Mesenchymal stem cell (in vitro differentiated cells and primary cell): ENCODE results near the gene UBE2D2.

ENCODE experiments used
- DNase-seq: peaks from one replicate; pipeline ENCODE4 v3.0.0-alpha.2; 2013
- H2AFZ ChIP-seq: one replicate; pipeline ENCODE4 v1.6.1; 2013; ENCODE audit warnings: low read depth, mild to moderate bottlenecking, control low read depth, inconsistent platforms, low read length, moderate library complexity
- H2AK5ac ChIP-seq: 2 replicates; pipeline ENCODE4 v1.6.1; 2013; ENCODE audit warnings: low read length, moderate library complexity, mild to moderate bottlenecking, inconsistent platforms; ENCODE audit not compliant: severe bottlenecking
- H2BK120ac ChIP-seq: one replicate; pipeline ENCODE4 v1.6.1; 2013; ENCODE audit warnings: low read depth, mild to moderate bottlenecking, inconsistent platforms, low read length, moderate library complexity
- H2BK12ac ChIP-seq, 2 experiments: one replicate each; pipeline ENCODE4 v1.6.1; 2013; ENCODE audit warnings: inconsistent platforms in 2 of 2, low read length in 2 of 2, mild to moderate bottlenecking in 2 of 2, moderate library complexity in 2 of 2, control low read depth in 1 of 2
- H2BK15ac ChIP-seq: one replicate; pipeline ENCODE4 v1.6.1; 2013; ENCODE audit warnings: mild to moderate bottlenecking, low read depth, inconsistent platforms; ENCODE audit not compliant: poor library complexity, severe bottlenecking
- H2BK5ac ChIP-seq: 2 replicates; pipeline ENCODE4 v1.6.1; 2013; ENCODE audit warnings: low read depth, mild to moderate bottlenecking, low read length, control low read depth, inconsistent platforms; ENCODE audit not compliant: poor library complexity, severe bottlenecking
- H3K14ac ChIP-seq, 2 experiments: one replicate each; pipeline ENCODE4 v1.6.1; 2013; ENCODE audit warnings: inconsistent platforms in 2 of 2, low read length in 2 of 2, control low read depth in 1 of 2, mild to moderate bottlenecking in 1 of 2, moderate library complexity in 1 of 2
- H3K18ac ChIP-seq, 2 experiments: one replicate each; pipeline ENCODE4 v1.6.1; 2013; ENCODE audit warnings: inconsistent platforms in 2 of 2, low read length in 2 of 2, control low read depth in 1 of 2, low read depth in 1 of 2, mild to moderate bottlenecking in 1 of 2
- H3K23ac ChIP-seq, 2 experiments: one replicate each; pipeline ENCODE4 v1.6.1; 2013; ENCODE audit warnings: inconsistent platforms in 2 of 2, low read length in 2 of 2, mild to moderate bottlenecking in 2 of 2, moderate library complexity in 2 of 2, control low read depth in 1 of 2
- H3K27ac ChIP-seq: 2 replicates; pipeline ENCODE4 v1.5.1; 2013; ENCODE audit warnings: mild to moderate bottlenecking, moderate library complexity, low read length, control low read depth, inconsistent platforms; ENCODE audit not compliant: poor library complexity, severe bottlenecking
- H3K27me3 ChIP-seq, 2 experiments: 2 replicates each; pipeline versions ENCODE4 v1.6.1 to v1.7.0; 2013; ENCODE audit warnings: low read length in 2 of 2, mild to moderate bottlenecking in 2 of 2, moderate library complexity in 2 of 2, control low read depth in 1 of 2, inconsistent platforms in 1 of 2; ENCODE audit not compliant: control insufficient read depth in 1 of 2, insufficient read depth in 1 of 2
- H3K36me3 ChIP-seq, 2 experiments: 2 replicates each; pipeline versions ENCODE4 v1.6.1 to v1.7.0; 2013; ENCODE audit warnings: low read length in 2 of 2, control low read depth in 1 of 2, inconsistent platforms in 1 of 2, low read depth in 1 of 2, mild to moderate bottlenecking in 1 of 2; ENCODE audit not compliant: insufficient read depth in 2 of 2, control insufficient read depth in 1 of 2
- H3K4ac ChIP-seq, 2 experiments: one replicate each; pipeline ENCODE4 v1.6.1; 2013; ENCODE audit warnings: inconsistent platforms in 2 of 2, low read length in 2 of 2, mild to moderate bottlenecking in 2 of 2, moderate library complexity in 2 of 2, control low read depth in 1 of 2, low read depth in 1 of 2
- H3K4me1 ChIP-seq: 2 replicates; pipeline ENCODE4 v1.6.1; 2013; ENCODE audit warnings: low read depth, low read length, control low read depth; ENCODE audit not compliant: control insufficient read depth, insufficient read depth
- H3K4me2 ChIP-seq: 2 replicates; pipeline ENCODE4 v1.6.1; 2013; ENCODE audit warnings: low read length, mild to moderate bottlenecking, inconsistent platforms; ENCODE audit not compliant: poor library complexity, severe bottlenecking
- H3K4me3 ChIP-seq, 2 experiments: 2 replicates each; pipeline versions ENCODE4 v1.5.1 to v1.7.0; 2013; ENCODE audit warnings: low read length in 2 of 2, mild to moderate bottlenecking in 2 of 2, control low read depth in 1 of 2, low read depth in 1 of 2; ENCODE audit not compliant: insufficient read depth in 1 of 2
- H3K79me1 ChIP-seq: replicated peaks from 2 replicates; pipeline ENCODE4 v1.6.1; 2013; ENCODE audit warnings: mild to moderate bottlenecking, control low read depth, low read length, inconsistent platforms; ENCODE audit not compliant: poor library complexity, severe bottlenecking
- H3K9ac ChIP-seq: 2 replicates; pipeline ENCODE4 v1.7.0; 2013; ENCODE audit warnings: mild to moderate bottlenecking, low read length, moderate library complexity
- H3K9me3 ChIP-seq: 2 replicates; pipeline ENCODE4 v1.7.0; 2013; ENCODE audit warnings: mild to moderate bottlenecking, low read length; ENCODE audit not compliant: control insufficient read depth
- H4K8ac ChIP-seq: one replicate; pipeline ENCODE4 v1.6.1; 2013; ENCODE audit warnings: inconsistent platforms, mild to moderate bottlenecking, low read length, moderate library complexity
- H4K91ac ChIP-seq: one replicate; pipeline ENCODE4 v1.6.1; 2013; ENCODE audit warnings: mild to moderate bottlenecking, low read length, inconsistent platforms
- WGBS: methylation state at CpG from one replicate; pipeline ENCODE4 v1.1.7; 2013; ENCODE audit warnings: mixed read lengths; 5-methylcytosine and 5-hydroxymethylcytosine counted together

UBE2D2 gene

GRCh38 chr5:139551191-139551889 is 9.8 kb upstream of the UBE2D2 start:
- H3K36me3 ChIP-seq: peaks cover 0 to 6% of the 10 kb centered on the region in 2 experiments
- no peak overlapping the region for H2BK120ac ChIP-seq
- no peak overlapping the region for H4K91ac ChIP-seq
- no peak overlapping the region for H4K8ac ChIP-seq
- no peak overlapping the region for H3K27ac ChIP-seq
- no peak overlapping the region for H3K9ac ChIP-seq
- no peak overlapping the region for H2AFZ ChIP-seq
- H3K23ac ChIP-seq: no peak overlapping the region
- no peaks in the 10 kb centered on the region for H3K79me1 ChIP-seq
- H3K14ac ChIP-seq: no peak overlapping the region
- H2BK15ac ChIP-seq: no peak overlapping the region
- H3K4ac ChIP-seq: no peak overlapping the region
- no peak overlapping the region for H2BK5ac ChIP-seq
- H3K9me3 ChIP-seq: no peaks in the 10 kb centered on the region
- 95% methylated on average over 1 of the region's 2 CpGs for WGBS
- H3K4me2 ChIP-seq: no peak overlapping the region
- H2BK12ac ChIP-seq: no peak overlapping the region
- DNase-seq: no peak
- no peaks in the 10 kb centered on the region for H3K4me1 ChIP-seq
- no peak overlapping the region for H3K4me3 ChIP-seq
- no peak overlapping the region for H2AK5ac ChIP-seq
- no peak overlapping the region for H3K18ac ChIP-seq
- H3K27me3 ChIP-seq: no peaks in the 10 kb centered on the region

- Histone ChIP-seq H2AFZ (no peak overlapping the region), H2BK12ac (no peak overlapping the region), H3K23ac (no peak overlapping the region), H3K4me2 (no peak overlapping the region), H3K18ac (no peak overlapping the region), H2BK120ac (no peak overlapping the region), H3K27ac (no peak overlapping the region), H2AK5ac (no peak overlapping the region), H3K79me1 (no peaks in the 10 kb centered on the region), H4K8ac (no peak overlapping the region), H3K36me3 (peaks cover 0 to 6% of the 10 kb centered on the region in 2 experiments), H3K14ac (no peak overlapping the region), H3K4me1 (no peaks in the 10 kb centered on the region), H3K9ac (no peak overlapping the region), H3K27me3 (no peaks in the 10 kb centered on the region), H3K4me3 (no peak overlapping the region), H2BK5ac (no peak overlapping the region), H2BK15ac (no peak overlapping the region), H3K4ac (no peak overlapping the region), H3K9me3 (no peaks in the 10 kb centered on the region), H4K91ac (no peak overlapping the region)
- 98% methylated on average over 11 of the region's 11 CpGs for WGBS
- no peak for DNase-seq
Measured at GRCh38 chr5:139552893-139553575, 8.1 kb upstream of the UBE2D2 start.

DNA sequence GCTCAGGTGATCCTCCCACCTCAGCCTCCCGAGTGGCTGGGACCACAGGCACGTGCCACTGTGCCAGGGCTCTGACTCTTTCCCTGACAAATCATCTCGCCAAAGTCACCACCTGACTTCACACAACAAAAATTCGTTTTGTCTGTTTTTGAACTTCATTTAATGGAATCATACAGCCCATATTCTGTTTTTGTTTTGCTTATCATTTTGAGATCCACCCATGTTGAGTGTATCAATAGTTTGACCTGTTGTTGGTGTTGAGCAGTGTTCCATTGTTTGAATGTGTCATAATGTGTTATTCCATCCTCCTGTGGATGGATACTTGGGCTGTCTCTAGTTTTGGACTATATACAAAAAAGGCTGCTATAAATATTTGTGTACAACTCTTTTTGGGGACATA is 6.9 kb upstream of the UBE2D2 start:
- no peak overlapping the region for H2AK5ac ChIP-seq
- no peak for DNase-seq
- no peak overlapping the region for H2BK15ac ChIP-seq
- no peak overlapping the region for H3K4me2 ChIP-seq
- no peak overlapping the region for H4K8ac ChIP-seq
- H3K9me3 ChIP-seq: no peaks in the 10 kb centered on the region
- no peak overlapping the region for H2AFZ ChIP-seq
- H2BK12ac ChIP-seq: no peak overlapping the region
- peaks cover 0 to 3% of the 10 kb centered on the region in 2 experiments for H3K36me3 ChIP-seq
- no peaks in the 10 kb centered on the region for H3K27me3 ChIP-seq
- no peak overlapping the region for H3K14ac ChIP-seq
- H3K18ac ChIP-seq: no peak overlapping the region
- WGBS: 89% methylated on average over 3 of the region's 4 CpGs
- H3K4me1 ChIP-seq: no peaks in the 10 kb centered on the region
- no peak overlapping the region for H3K23ac ChIP-seq
- H3K79me1 ChIP-seq: no peaks in the 10 kb centered on the region
- no peak overlapping the region for H2BK120ac ChIP-seq
- H4K91ac ChIP-seq: no peak overlapping the region
- H2BK5ac ChIP-seq: no peak overlapping the region
- no peak overlapping the region for H3K4ac ChIP-seq
- no peak overlapping the region for H3K4me3 ChIP-seq
- H3K27ac ChIP-seq: no peak overlapping the region
- H3K9ac ChIP-seq: no peak overlapping the region

GRCh38 chr5:139557811-139558210 is 3.3 kb upstream of the UBE2D2 start:
- H3K27ac ChIP-seq: no peak overlapping the region
- no peak overlapping the region for H2BK120ac ChIP-seq
- H3K4ac ChIP-seq: no peak overlapping the region
- H3K9me3 ChIP-seq: no peaks in the 10 kb centered on the region
- no peak overlapping the region for H2BK5ac ChIP-seq
- H2BK15ac ChIP-seq: no peak overlapping the region
- no peak overlapping the region for H2AFZ ChIP-seq
- H3K27me3 ChIP-seq: no peaks in the 10 kb centered on the region
- H3K9ac ChIP-seq: no peak overlapping the region
- H2BK12ac ChIP-seq: no peak overlapping the region
- H3K36me3 ChIP-seq: no peaks in the 10 kb centered on the region
- H3K4me2 ChIP-seq: no peak overlapping the region
- no peaks in the 10 kb centered on the region for H3K79me1 ChIP-seq
- no peak overlapping the region for H3K23ac ChIP-seq
- H3K14ac ChIP-seq: no peak overlapping the region
- 90% methylated on average over 1 of the region's 2 CpGs for WGBS
- no peak overlapping the region for H4K91ac ChIP-seq
- H2AK5ac ChIP-seq: no peak overlapping the region
- peaks cover 4% of the 10 kb centered on the region for H3K4me1 ChIP-seq
- DNase-seq: no peak
- no peak overlapping the region for H4K8ac ChIP-seq
- H3K4me3 ChIP-seq: no peak overlapping the region
- H3K18ac ChIP-seq: no peak overlapping the region
